ENCODE results near the gene SLC25A43. TPM values are rescaled to one million over a fixed set of nuclear protein-coding genes. Genes with fewer than 3 reads are reported as not detected.

Gene SLC25A43
- total RNA-seq, 1 experiment from 2014 or later: 13.4 TPM

DNA sequence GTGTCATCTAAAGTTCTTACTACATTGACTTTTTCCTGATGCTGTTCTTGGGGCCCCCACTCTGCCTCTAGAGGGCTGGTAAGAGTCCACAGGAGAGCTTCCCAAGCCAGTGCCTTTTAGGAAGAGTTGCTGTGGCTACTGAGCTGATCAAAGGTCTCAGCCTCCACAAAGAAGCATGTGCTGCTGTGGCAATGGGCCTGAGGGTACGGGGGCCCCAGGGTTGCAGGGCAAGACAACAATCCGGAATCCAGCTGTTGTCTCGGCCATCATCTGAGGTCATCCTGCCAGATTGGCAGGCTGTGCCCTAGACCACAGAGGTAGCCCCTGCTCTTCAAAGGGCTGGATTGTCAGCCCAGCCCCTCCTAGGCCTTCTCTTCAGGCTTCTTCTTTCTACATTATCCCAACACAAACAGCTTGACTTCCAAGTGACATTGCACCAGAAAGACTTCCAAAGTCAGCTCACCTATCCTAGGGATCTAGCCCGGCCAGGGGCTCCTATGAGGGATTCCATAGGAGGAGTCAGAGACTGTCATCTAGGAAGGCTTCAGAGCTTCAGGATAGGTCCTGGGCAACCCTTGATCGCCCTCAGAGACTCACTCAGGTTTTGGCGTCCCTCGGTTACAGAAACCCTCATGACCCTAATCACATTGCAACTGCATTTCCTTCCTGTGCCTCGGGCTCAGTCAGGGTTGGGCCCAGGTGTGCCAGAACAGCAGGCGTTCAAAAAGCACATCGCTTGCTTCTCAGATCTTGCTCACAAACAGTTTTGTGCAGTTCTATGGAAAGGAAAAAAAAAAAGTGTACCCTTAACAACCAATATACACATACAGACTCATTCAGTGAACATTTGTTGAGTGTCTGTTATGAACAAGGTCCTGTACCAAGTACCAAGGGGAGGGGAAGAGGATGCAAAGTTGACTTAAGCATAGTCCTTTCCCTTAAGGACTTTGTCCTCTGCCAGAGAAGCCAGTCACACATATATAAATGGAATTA lies 96.9 kb downstream of the SLC25A43 start:
- Mint-ChIP-seq H3K27ac (ENCODE audit: unreplicated experiment) (peak overlapping the region; percentile 82), H3K9me3 (ENCODE audit: unreplicated experiment) (no peaks in the 10 kb centered on the region), H3K4me1 (ENCODE audit: low read depth, unreplicated experiment) (peaks cover 15% of the 10 kb centered on the region), H3K4me3 (ENCODE audit: unreplicated experiment) (no peak overlapping the region), H3K36me3 (ENCODE audit: insufficient read depth, unreplicated experiment) (no peaks in the 10 kb centered on the region), H3K27me3 (ENCODE audit: insufficient read depth, unreplicated experiment) (no peaks in the 10 kb centered on the region)
- H3K36me3 ChIP-seq (ENCODE audit: control insufficient read depth, insufficient read depth, low read length): no peaks in the 10 kb centered on the region
- H3K27me3 ChIP-seq (replicated peaks; ENCODE audit: control insufficient read depth, insufficient read depth, low read length): no peaks in the 10 kb centered on the region
- BruUV-seq (replicated peaks): no TSS peak
- TF ChIP-seq, protein P1, sequence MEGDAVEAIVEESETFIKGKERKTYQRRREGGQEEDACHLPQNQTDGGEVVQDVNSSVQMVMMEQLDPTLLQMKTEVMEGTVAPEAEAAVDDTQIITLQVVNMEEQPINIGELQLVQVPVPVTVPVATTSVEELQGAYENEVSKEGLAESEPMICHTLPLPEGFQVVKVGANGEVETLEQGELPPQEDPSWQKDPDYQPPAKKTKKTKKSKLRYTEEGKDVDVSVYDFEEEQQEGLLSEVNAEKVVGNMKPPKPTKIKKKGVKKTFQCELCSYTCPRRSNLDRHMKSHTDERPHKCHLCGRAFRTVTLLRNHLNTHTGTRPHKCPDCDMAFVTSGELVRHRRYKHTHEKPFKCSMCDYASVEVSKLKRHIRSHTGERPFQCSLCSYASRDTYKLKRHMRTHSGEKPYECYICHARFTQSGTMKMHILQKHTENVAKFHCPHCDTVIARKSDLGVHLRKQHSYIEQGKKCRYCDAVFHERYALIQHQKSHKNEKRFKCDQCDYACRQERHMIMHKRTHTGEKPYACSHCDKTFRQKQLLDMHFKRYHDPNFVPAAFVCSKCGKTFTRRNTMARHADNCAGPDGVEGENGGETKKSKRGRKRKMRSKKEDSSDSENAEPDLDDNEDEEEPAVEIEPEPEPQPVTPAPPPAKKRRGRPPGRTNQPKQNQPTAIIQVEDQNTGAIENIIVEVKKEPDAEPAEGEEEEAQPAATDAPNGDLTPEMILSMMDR (IDR thresholded peaks at IDR 0.05; ENCODE audit: insufficient read depth in 1 of 2, low read depth in 1 of 2, low read length in 1 of 2, severe bottlenecking in 1 of 2, unreplicated experiment in 1 of 2): peak in 1 of 2 experiments; percentile 21
- peak; percentile 56 to 67 for DNase-seq
- H3K4me3 ChIP-seq (ENCODE audit: low read depth, low read length): no peak overlapping the region
- CTCF ChIA-PET: interaction anchor here (0.5 to 1.4 kb wide), 6 partner anchors 10 to 103 kb away, joined by 3 to 15 read pairs (median 4); no protein-coding TSS in a partner anchor
- intact Hi-C loops (cut with micrococcal nuclease; ENCODE audit: unreplicated experiment): no loop called here
- peaks cover 23% of the 10 kb centered on the region for H3K4me1 ChIP-seq
- H3K9me3 ChIP-seq: no peaks in the 10 kb centered on the region
- POLR2A ChIA-PET: no interaction called here

- Histone ChIP-seq H3K36me3 (ENCODE audit: control insufficient read depth, insufficient read depth, low read length) (no peaks in the 10 kb centered on the region), H3K4me1 (peaks cover 23% of the 10 kb centered on the region), H3K9me3 (no peaks in the 10 kb centered on the region), H3K4me3 (ENCODE audit: low read depth, low read length) (no peak overlapping the region), H3K27me3 (replicated peaks; ENCODE audit: control insufficient read depth, insufficient read depth, low read length) (no peaks in the 10 kb centered on the region)
- POLR2A ChIA-PET: no interaction called here
- BruUV-seq (replicated peaks): no TSS peak
- TF ChIP-seq, protein P1 (IDR thresholded peaks at IDR 0.05; ENCODE audit: insufficient read depth in 1 of 2, low read depth in 1 of 2, low read length in 1 of 2, severe bottlenecking in 1 of 2, unreplicated experiment in 1 of 2): no peak
- no peak overlapping the region for H3K4me3 Mint-ChIP-seq (ENCODE audit: unreplicated experiment)
- no peaks in the 10 kb centered on the region for H3K36me3 Mint-ChIP-seq (ENCODE audit: insufficient read depth, unreplicated experiment)
- no peak for DNase-seq
- no peaks in the 10 kb centered on the region for H3K27me3 Mint-ChIP-seq (ENCODE audit: insufficient read depth, unreplicated experiment)
- H3K27ac Mint-ChIP-seq (ENCODE audit: unreplicated experiment): no peak overlapping the region
- intact Hi-C loops (cut with micrococcal nuclease; ENCODE audit: unreplicated experiment): no loop called here
- no peaks in the 10 kb centered on the region for H3K9me3 Mint-ChIP-seq (ENCODE audit: unreplicated experiment)
- CTCF ChIA-PET: no interaction called here
- H3K4me1 Mint-ChIP-seq (ENCODE audit: low read depth, unreplicated experiment): peaks cover 15% of the 10 kb centered on the region
Observed at GRCh38 chrX:119497185-119497584, 98.0 kb downstream of the SLC25A43 start.

DNA sequence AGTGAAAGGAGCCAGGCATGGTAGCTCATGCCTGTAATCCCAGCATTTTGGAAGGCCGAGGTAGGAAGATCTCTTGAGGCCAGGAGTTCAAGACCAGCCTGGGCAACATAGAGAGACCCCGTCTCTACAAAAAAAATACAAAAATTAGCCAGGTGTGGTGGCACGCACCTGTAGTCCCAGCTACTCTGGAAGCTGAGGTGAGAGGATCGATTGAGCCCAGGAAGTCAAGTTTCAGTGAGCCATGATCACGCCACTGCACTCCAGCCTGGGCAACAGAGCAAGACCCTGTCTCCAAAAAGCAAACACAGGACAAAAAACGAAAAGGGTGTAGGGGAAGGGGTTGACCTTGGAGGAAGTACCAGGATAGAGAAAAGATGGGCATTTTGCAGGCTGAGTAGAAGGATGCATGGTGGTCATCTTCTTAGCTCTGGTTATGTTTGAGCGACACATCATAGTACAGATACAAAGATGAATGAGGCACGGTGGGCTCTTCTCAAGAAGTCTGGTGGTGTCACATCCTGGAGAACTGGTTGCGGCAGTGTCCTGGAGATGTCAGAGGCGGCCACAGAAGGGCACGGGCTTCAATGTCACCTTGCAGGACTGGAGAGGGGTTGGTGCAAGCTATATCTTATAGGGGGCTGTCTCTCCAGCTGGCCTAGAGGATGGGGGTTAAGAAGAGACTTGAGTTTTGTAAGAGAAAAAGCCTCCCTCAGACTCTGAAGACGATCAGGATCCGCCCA lies 101.1 kb downstream of the SLC25A43 start:
- Histone ChIP-seq H3K36me3 (ENCODE audit: control insufficient read depth, insufficient read depth, low read length) (no peaks in the 10 kb centered on the region), H3K9me3 (no peaks in the 10 kb centered on the region), H3K4me1 (peaks cover 12% of the 10 kb centered on the region), H3K27me3 (replicated peaks; ENCODE audit: control insufficient read depth, insufficient read depth, low read length) (no peaks in the 10 kb centered on the region), H3K4me3 (ENCODE audit: low read depth, low read length) (no peak overlapping the region)
- Mint-ChIP-seq H3K27me3 (ENCODE audit: insufficient read depth, unreplicated experiment) (no peaks in the 10 kb centered on the region), H3K36me3 (ENCODE audit: insufficient read depth, unreplicated experiment) (no peaks in the 10 kb centered on the region), H3K4me1 (ENCODE audit: low read depth, unreplicated experiment) (peaks cover 15% of the 10 kb centered on the region), H3K9me3 (ENCODE audit: unreplicated experiment) (no peaks in the 10 kb centered on the region), H3K4me3 (ENCODE audit: unreplicated experiment) (no peak overlapping the region), H3K27ac (ENCODE audit: unreplicated experiment) (no peak overlapping the region)
- ChIA-PET POLR2A (no interaction called here), CTCF (no interaction called here)
- intact Hi-C loops (cut with micrococcal nuclease; ENCODE audit: unreplicated experiment): no loop called here
- no peak for DNase-seq
- BruUV-seq (replicated peaks): no TSS peak
- TF ChIP-seq, protein P1 (IDR thresholded peaks at IDR 0.05; ENCODE audit: insufficient read depth in 1 of 2, low read depth in 1 of 2, low read length in 1 of 2, severe bottlenecking in 1 of 2, unreplicated experiment in 1 of 2): no peak

Measured in Caco-2 (cell line).